GM19463 (cell line): ENCODE measurements around the gene PEX7.
"Not testable (repeated sequence)": the region's sequence is repeated elsewhere in the genome, so short reads cannot be mapped to it uniquely, and the experiment has no call there.

ENCODE experiments used
- ATAC-seq: cut with Tn5 transposase; IDR thresholded peaks from one replicate; pipeline ENCODE4 v1.9.1; 2021; ENCODE audit warnings: mild to moderate bottlenecking, moderate library complexity; ENCODE audit not compliant: unreplicated experiment

The PEX7 gene

GRCh38 chr6:136790411-136791295 is 31.7 kb upstream of the PEX7 start:
- ATAC-seq, result no peak

- peak; percentile 3 for ATAC-seq
These were observed 30.9 kb upstream of the PEX7 start for GRCh38 chr6:136791296-136792094.

GRCh38 chr6:136792095-136792409 is 30.3 kb upstream of the PEX7 start:
- no peak for ATAC-seq

GRCh38 chr6:136792410-136793262 is 29.8 kb upstream of the PEX7 start, which contains the start of gene MAP3K5:
MAP3K5 (minus strand) TSS chr6:136792477; CDS start chr6:136792157, 320 bp downstream.
- ATAC-seq, result peak; percentile 59

GRCh38 chr6:136793363-136793762 is 29.0 kb upstream of the PEX7 start:
- ATAC-seq, result no peak

- ATAC-seq, result no peak
These were observed 27.0 kb upstream of the PEX7 start for GRCh38 chr6:136795386-136795785.

GRCh38 chr6:136795996-136796395 is 26.4 kb upstream of the PEX7 start:
- no peak for ATAC-seq

GRCh38 chr6:136798044-136798443 is 24.3 kb upstream of the PEX7 start:
- no peak for ATAC-seq

GRCh38 chr6:136801581-136801980 is 20.8 kb upstream of the PEX7 start:
- no peak for ATAC-seq

- no peak for ATAC-seq
These were observed 18.8 kb upstream of the PEX7 start for GRCh38 chr6:136803608-136804007.

GRCh38 chr6:136809091-136809860 is 13.1 kb upstream of the PEX7 start:
- ATAC-seq, result no peak

GRCh38 chr6:136811272-136811671 is 11.1 kb upstream of the PEX7 start:
- no peak for ATAC-seq

GRCh38 chr6:136812174-136812573 is 10.2 kb upstream of the PEX7 start:
- ATAC-seq, result no peak

GRCh38 chr6:136815608-136816007 is 6.8 kb upstream of the PEX7 start:
- not testable (repeated sequence) for ATAC-seq

- no peak for ATAC-seq
These were observed 5.7 kb upstream of the PEX7 start for GRCh38 chr6:136816656-136817055.

GRCh38 chr6:136820561-136820960 is 1.8 kb upstream of the PEX7 start:
- ATAC-seq, result no peak

GRCh38 chr6:136822046-136822375 is 381 bp upstream of the PEX7 start:
- no peak for ATAC-seq

- ATAC-seq, result no peak
These were observed 802 bp downstream of the PEX7 start for GRCh38 chr6:136823128-136823660.

- no peak for ATAC-seq
These were observed 3.8 kb downstream of the PEX7 start for GRCh38 chr6:136826216-136826615.

GRCh38 chr6:136831873-136832562 is 9.6 kb downstream of the PEX7 start:
- ATAC-seq, result no peak
